Loucy (cell line): ENCODE results near the gene HOXA5.
A peak's percentile ranks its signal among the peaks of the same experiment; 100 is the strongest.

Experiments used
- H2AFZ ChIP-seq: fragments of 200-600 bp; sonication (generic); 2 replicates; pipeline ENCODE4 v1.6.0; 2016; ENCODE audit warnings: antibody characterized with exemption, mild to moderate bottlenecking, low read length, moderate library complexity
- H3F3A ChIP-seq: fragments of 200-600 bp; 2 replicates; pipeline ENCODE4 v1.6.0; 2016; ENCODE audit warnings: antibody characterized with exemption, low read depth, mild to moderate bottlenecking
- H3K27me3 ChIP-seq: fragments of 200-600 bp; sonication (generic); 2 replicates; pipeline ENCODE4 v1.6.1; 2014; ENCODE audit warnings: low read length, mild to moderate bottlenecking; ENCODE audit not compliant: insufficient read depth, poor library complexity, severe bottlenecking
- H3K36me3 ChIP-seq: fragments of 200-600 bp; sonication (generic); 2 replicates; pipeline ENCODE4 v1.6.1; 2016; ENCODE audit warnings: low read length; ENCODE audit not compliant: insufficient read depth
- H3K4me1 ChIP-seq: fragments of 200-600 bp; sonication (generic); 2 replicates; pipeline ENCODE4 v1.5.1; 2014; ENCODE audit warnings: low read length, mild to moderate bottlenecking; ENCODE audit not compliant: insufficient read depth, poor library complexity, severe bottlenecking
- H3K4me2 ChIP-seq: fragments of 200-600 bp; sonication (generic); 2 replicates; pipeline ENCODE4 v1.6.0; 2014; ENCODE audit warnings: antibody characterized with exemption, low read length, low read depth, mild to moderate bottlenecking; ENCODE audit not compliant: poor library complexity, severe bottlenecking
- H3K4me3 ChIP-seq: fragments of 200-600 bp; sonication (generic); 2 replicates; pipeline ENCODE4 v1.5.1; 2014; ENCODE audit warnings: low read length, mild to moderate bottlenecking, mixed read lengths; ENCODE audit not compliant: poor library complexity, severe bottlenecking
- H3K79me2 ChIP-seq: fragments of 200-600 bp; sonication (generic); 2 replicates; pipeline ENCODE4 v1.6.1; 2014; ENCODE audit warnings: low read length; ENCODE audit not compliant: insufficient read depth
- H3K9ac ChIP-seq: fragments of 200-600 bp; sonication (generic); 2 replicates; pipeline ENCODE4 v1.6.0; 2014; ENCODE audit warnings: mild to moderate bottlenecking, low read depth, low read length, moderate library complexity; ENCODE audit not compliant: poor library complexity, severe bottlenecking
- H3K9me2 ChIP-seq: fragments of 200-600 bp; sonication (generic); replicated peaks from 2 replicates; pipeline ENCODE4 v1.6.1; 2016; ENCODE audit warnings: low read depth, low read length, mixed read lengths
- H3K9me3 ChIP-seq: fragments of 200-600 bp; sonication (generic); 2 replicates; pipeline ENCODE4 v1.6.1; 2014; ENCODE audit warnings: mild to moderate bottlenecking, antibody characterized with exemption, low read length, low read depth; ENCODE audit not compliant: insufficient read depth
- H4K20me1 ChIP-seq: fragments of 200-600 bp; sonication (generic); 2 replicates; pipeline ENCODE4 v1.6.0; 2014; ENCODE audit warnings: antibody characterized with exemption, low read length, mild to moderate bottlenecking; ENCODE audit not compliant: insufficient read depth, poor library complexity, severe bottlenecking
- EZH2phosphoT487 ChIP-seq: fragments of 200-600 bp; IDR thresholded peaks from 2 replicates; pipeline ENCODE4 v1.6.1; 2018; ENCODE audit warnings: antibody characterized with exemption, mild to moderate bottlenecking, moderate library complexity, borderline replicate concordance
- TF ChIP-seq, protein P1 (sequence below): fragments of 200-600 bp; sonication (generic); conservative IDR thresholded peaks from 2 replicates; pipeline ENCODE4 v1.5.1; 2014; ENCODE audit warnings: mild to moderate bottlenecking, antibody characterized with exemption, low read length

HOXA5 gene

DNA sequence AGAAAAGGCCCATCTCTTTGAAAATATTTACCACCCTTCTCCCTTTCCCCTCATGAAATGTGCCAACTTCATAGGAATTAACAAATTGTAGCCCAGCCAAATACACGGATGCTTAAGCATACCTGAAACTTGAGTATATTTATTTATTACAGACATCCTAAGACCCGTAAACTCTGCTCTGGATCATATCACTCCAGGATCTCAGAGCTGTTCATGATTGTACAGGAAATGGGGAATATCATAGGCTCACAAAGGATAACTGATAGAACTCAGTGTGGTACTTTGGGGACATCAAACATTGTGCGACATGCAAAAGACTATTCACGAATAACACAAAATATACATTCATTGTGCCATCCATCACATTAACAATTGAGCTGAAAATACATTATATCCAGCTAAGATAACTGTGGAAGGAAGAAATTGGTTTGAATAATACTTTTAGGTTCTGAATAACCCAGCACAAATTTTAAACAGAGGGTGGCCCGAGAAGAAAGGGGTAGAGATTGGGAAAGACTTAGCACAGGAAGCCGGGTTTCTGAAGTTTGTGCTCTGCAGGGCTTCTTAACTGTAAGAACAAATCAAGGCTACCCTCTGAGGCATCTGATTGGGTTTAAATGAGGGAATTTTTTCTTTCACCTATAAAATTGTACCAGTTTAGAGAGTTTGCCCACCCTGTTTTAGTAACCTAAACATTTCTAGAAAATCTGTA, 50.1 kb downstream of the HOXA5 start:
- H3K4me3 ChIP-seq = no peak overlapping the region

DNA sequence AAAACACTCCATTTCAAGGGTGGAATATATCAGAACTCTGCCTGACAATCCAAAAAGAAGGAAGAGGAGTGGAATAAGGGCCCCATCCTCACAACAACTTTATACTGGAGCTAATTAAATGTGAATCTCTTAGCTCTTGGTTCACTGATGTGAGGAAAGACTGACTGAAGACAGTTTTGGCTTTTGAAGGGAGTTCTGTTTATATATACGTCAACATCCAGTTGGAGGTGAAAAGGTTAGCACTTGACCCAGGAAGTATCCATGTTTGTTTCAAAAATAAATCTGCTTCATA, 50.7 kb downstream of the HOXA5 start:
- Histone ChIP-seq H3K9me3 (no peaks in the 10 kb centered on the region), H3K4me1 (peaks cover 48% of the 10 kb centered on the region)
- TF ChIP-seq, protein P1, sequence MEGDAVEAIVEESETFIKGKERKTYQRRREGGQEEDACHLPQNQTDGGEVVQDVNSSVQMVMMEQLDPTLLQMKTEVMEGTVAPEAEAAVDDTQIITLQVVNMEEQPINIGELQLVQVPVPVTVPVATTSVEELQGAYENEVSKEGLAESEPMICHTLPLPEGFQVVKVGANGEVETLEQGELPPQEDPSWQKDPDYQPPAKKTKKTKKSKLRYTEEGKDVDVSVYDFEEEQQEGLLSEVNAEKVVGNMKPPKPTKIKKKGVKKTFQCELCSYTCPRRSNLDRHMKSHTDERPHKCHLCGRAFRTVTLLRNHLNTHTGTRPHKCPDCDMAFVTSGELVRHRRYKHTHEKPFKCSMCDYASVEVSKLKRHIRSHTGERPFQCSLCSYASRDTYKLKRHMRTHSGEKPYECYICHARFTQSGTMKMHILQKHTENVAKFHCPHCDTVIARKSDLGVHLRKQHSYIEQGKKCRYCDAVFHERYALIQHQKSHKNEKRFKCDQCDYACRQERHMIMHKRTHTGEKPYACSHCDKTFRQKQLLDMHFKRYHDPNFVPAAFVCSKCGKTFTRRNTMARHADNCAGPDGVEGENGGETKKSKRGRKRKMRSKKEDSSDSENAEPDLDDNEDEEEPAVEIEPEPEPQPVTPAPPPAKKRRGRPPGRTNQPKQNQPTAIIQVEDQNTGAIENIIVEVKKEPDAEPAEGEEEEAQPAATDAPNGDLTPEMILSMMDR = no peak

More for the DNA sequence above, 50.1 kb downstream of the HOXA5 start:
- Histone ChIP-seq H3K79me2 (peaks cover 42% of the 10 kb centered on the region), H3K9me3 (no peaks in the 10 kb centered on the region), H3K9me2 (no peaks in the 10 kb centered on the region), H3K9ac (no peak overlapping the region), H2AFZ (no peak overlapping the region), H3F3A (no peaks in the 10 kb centered on the region), H3K4me2 (peak overlapping the region; percentile 89), H4K20me1 (peaks cover 12% of the 10 kb centered on the region), H3K4me1 (peaks cover 54% of the 10 kb centered on the region), H3K36me3 (no peaks in the 10 kb centered on the region), H3K27me3 (no peaks in the 10 kb centered on the region)
- TF ChIP-seq, protein P1 = no peak
- TF ChIP-seq EZH2phosphoT487 = no peak

DNA sequence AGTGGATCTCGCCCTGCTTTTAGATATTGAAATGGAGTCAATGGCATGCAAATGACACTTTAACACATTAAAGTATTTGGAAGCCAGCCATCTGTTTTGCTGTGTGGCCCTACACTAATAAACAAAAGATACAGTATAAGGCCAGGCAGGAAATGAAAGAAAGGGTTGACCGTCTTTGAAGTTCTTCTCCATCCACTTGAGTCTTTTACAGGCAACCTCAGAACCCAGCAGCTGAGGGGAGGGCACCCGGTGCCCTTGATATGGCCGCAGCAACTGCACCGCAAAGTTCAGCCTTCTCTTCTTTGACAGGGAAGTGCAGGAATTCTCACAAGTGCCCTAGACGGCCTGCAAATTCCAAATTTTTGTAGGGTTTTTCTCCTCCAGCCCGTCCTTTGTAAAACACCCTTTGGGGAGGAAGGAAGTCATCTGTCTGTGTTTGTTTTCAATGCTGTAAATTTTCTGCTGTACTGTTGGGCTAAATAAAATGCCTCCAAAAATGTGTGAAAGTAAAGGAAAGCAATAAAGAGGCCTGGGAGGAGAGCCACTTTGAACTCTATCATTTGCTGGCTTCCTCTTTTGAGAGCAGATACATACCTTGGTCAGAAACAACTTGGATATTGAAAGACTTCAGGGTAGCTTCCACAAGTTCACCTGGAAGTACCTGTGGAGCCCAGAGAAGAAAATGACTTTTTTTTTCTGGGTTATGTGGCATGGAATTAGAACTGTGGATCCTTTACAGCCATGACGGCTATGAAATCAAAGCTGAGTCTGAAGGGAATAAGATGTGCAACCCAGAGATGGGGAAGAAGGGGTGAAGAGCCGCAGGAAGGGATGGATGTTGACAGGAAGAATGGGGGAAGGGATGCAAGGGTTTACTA, 51.3 kb downstream of the HOXA5 start:
- H3K36me3 ChIP-seq = no peaks in the 10 kb centered on the region

More for the DNA sequence above, 50.7 kb downstream of the HOXA5 start:
- Histone ChIP-seq H2AFZ (no peak overlapping the region), H3K36me3 (no peaks in the 10 kb centered on the region), H3K9ac (no peak overlapping the region), H3F3A (no peaks in the 10 kb centered on the region), H4K20me1 (peaks cover 10% of the 10 kb centered on the region), H3K4me3 (peak overlapping the region; percentile 54), H3K9me2 (no peaks in the 10 kb centered on the region), H3K4me2 (peak overlapping the region; percentile 89), H3K79me2 (peaks cover 37% of the 10 kb centered on the region), H3K27me3 (no peaks in the 10 kb centered on the region)

More for the DNA sequence above, 51.3 kb downstream of the HOXA5 start:
- Histone ChIP-seq H3K27me3 (no peaks in the 10 kb centered on the region), H3K9me2 (no peaks in the 10 kb centered on the region), H3F3A (no peaks in the 10 kb centered on the region), H3K79me2 (peaks cover 31% of the 10 kb centered on the region), H3K9me3 (no peaks in the 10 kb centered on the region), H3K4me1 (peaks cover 44% of the 10 kb centered on the region), H3K4me3 (peak overlapping the region; percentile 54), H3K4me2 (peak overlapping the region; percentile 89), H4K20me1 (peaks cover 4% of the 10 kb centered on the region), H2AFZ (peak overlapping the region; percentile 52; the same call in 1 of the 2 replicates), H3K9ac (no peak overlapping the region)
- no peak for TF ChIP-seq EZH2phosphoT487
- TF ChIP-seq, protein P1 = no peak
